ENCODE results near the gene EYA2.

The EYA2 gene

GRCh38 chr20:47029845-47030244 is 135.2 kb downstream of the EYA2 start:
- Histone ChIP-seq H4K20me1 (no peaks in the 10 kb centered on the region), H3K9me3 (peaks cover 19% of the 10 kb centered on the region), H3K9ac (no peak overlapping the region), H3K4me1 (peaks cover 23% of the 10 kb centered on the region), H3K4me2 (no peak overlapping the region), H3K27ac (no peak overlapping the region), H3K36me3 (no peaks in the 10 kb centered on the region), H3K27me3 (no peaks in the 10 kb centered on the region), H3K4me3 (no peak overlapping the region)
- no peak for TF ChIP-seq Cebpa-rat (IDR thresholded peaks at IDR 0.05)

DNA sequence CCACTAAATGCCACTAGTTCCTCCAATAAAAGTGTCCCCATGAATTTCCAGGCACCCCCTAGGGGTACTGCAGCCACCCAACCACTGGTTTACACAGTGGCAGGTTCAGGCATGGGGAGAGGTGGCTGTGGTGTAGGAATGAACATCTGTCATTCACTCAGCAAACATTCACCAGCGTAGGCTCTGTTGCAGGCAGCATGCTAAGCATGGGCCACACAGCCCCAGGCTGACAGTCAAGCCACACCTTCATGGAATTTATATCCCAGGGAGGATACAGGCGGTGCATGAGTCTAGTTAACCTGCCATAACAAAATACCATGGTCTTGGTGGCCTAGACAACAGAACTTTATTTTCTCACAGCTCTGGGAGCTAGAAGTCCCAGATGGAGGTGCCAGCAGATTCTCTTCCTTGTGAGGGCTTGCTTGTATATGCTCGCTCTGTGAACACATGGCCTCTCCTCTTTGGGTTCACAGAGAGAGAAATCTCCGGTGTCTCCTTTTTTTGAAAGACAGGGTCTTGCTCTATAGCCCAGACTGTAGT is 135.7 kb downstream of the EYA2 start:
- H3K9me3 ChIP-seq = peaks cover 19% of the 10 kb centered on the region
- H3K4me3 ChIP-seq = no peak overlapping the region
- no peak for TF ChIP-seq Cebpa-rat (IDR thresholded peaks at IDR 0.05)
- no peaks in the 10 kb centered on the region for H3K27me3 ChIP-seq
- H4K20me1 ChIP-seq = no peaks in the 10 kb centered on the region
- H3K9ac ChIP-seq = no peak overlapping the region
- no peaks in the 10 kb centered on the region for H3K36me3 ChIP-seq
- H3K4me1 ChIP-seq = peaks cover 18% of the 10 kb centered on the region
- peak overlapping the region; percentile 20; the same call in 1 of the 2 replicates for H3K4me2 ChIP-seq
- no peak overlapping the region for H3K27ac ChIP-seq

DNA sequence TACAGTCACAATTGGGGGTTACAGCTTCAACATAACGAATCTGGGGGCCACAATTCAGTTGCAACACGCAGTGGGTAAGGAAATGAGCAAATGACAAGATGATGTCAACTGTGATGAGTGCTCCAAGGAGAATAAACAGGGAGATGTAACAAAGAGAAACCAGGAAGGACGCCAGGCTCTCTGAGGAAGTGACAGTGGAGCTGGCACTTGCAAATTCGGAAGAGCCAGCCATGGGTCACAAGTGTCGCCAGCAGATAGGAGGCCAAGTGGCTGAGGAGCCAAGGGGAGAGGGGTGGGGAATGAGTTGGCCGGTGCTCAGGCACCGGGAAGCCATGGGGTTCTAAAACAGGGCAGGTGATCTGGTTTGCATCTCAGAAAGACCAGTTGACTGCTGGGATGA is 136.4 kb downstream of the EYA2 start:
- no peak overlapping the region for H3K27ac ChIP-seq
- peaks cover 19% of the 10 kb centered on the region for H3K9me3 ChIP-seq
- no peaks in the 10 kb centered on the region for H4K20me1 ChIP-seq
- peaks cover 11% of the 10 kb centered on the region for H3K4me1 ChIP-seq
- H3K4me2 ChIP-seq = peak overlapping the region; percentile 20
- H3K36me3 ChIP-seq = no peaks in the 10 kb centered on the region
- H3K4me3 ChIP-seq = no peak overlapping the region
- H3K9ac ChIP-seq = no peak overlapping the region
- H3K27me3 ChIP-seq = no peaks in the 10 kb centered on the region
- TF ChIP-seq Cebpa-rat (IDR thresholded peaks at IDR 0.05) = no peak

GRCh38 chr20:47031821-47032220 is 137.2 kb downstream of the EYA2 start:
- no peak for TF ChIP-seq Cebpa-rat (IDR thresholded peaks at IDR 0.05)
- Histone ChIP-seq H3K27ac (no peak overlapping the region), H3K36me3 (no peaks in the 10 kb centered on the region), H3K4me3 (no peak overlapping the region), H3K4me2 (no peak overlapping the region), H3K27me3 (no peaks in the 10 kb centered on the region), H3K9ac (no peak overlapping the region), H4K20me1 (no peaks in the 10 kb centered on the region), H3K4me1 (peaks cover 9% of the 10 kb centered on the region), H3K9me3 (peaks cover 19% of the 10 kb centered on the region)

DNA sequence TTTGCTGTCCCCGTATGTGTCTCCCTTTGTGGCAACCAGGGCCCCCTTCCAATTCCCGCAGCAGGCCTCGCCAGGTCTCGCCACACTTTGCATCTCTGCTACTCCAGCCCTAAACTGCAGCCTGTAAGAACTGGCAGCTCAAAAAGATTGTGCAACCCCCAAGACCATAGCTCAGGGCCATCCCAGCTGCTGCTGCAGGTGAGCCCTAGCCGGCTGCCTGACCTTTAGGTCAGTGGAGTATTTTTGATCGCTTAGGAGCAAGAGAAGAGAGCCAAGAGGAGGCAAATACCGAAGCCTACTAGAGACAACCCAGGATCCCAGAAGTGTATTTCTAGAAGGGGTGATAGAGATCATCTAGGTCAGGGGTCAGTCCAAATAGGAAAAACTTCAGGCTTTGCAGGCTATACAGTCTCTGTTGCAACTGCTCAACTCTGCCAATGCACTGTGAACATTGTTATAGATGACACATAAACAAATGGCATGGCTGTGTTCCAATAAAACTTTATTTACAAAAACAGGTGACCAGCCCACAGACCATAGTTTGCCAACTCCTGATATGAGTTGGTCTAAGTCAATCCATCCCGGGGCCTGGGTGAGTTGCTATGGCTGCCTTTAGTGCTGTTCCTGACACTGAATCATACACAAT is 138.4 kb downstream of the EYA2 start:
- H3K36me3 ChIP-seq = no peaks in the 10 kb centered on the region
- no peak for TF ChIP-seq Cebpa-rat (IDR thresholded peaks at IDR 0.05)
- H3K4me2 ChIP-seq = no peak overlapping the region
- H3K27me3 ChIP-seq = no peaks in the 10 kb centered on the region
- H3K4me1 ChIP-seq = peaks cover 9% of the 10 kb centered on the region
- H3K9ac ChIP-seq = no peak overlapping the region
- H3K27ac ChIP-seq = no peak overlapping the region
- peaks cover 16% of the 10 kb centered on the region for H3K9me3 ChIP-seq
- H3K4me3 ChIP-seq = no peak overlapping the region
- no peaks in the 10 kb centered on the region for H4K20me1 ChIP-seq

DNA sequence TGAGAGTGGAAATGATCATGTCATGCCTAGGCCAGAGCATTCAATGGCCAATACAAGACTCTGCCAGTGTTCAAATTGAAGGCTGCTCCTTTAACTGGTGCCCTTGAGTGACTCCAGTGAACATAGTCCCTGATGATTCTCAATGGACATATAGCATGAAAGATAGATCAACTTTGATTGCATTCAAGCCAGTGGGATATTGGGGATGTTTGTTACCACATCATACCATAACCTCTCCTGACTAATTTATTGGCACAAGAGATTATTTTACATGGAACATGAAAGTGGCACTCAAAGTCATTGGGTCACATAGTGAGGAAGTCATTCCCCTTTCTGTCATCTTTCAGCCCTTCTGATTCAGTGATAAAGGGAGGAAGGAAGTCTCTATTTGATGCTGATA is 139.0 kb downstream of the EYA2 start:
- no peaks in the 10 kb centered on the region for H3K36me3 ChIP-seq
- no peak overlapping the region for H3K4me2 ChIP-seq
- H3K4me3 ChIP-seq = no peak overlapping the region
- peaks cover 10% of the 10 kb centered on the region for H3K9me3 ChIP-seq
- H3K9ac ChIP-seq = no peak overlapping the region
- H3K4me1 ChIP-seq = peaks cover 11% of the 10 kb centered on the region
- no peak overlapping the region for H3K27ac ChIP-seq
- H3K27me3 ChIP-seq = no peaks in the 10 kb centered on the region
- H4K20me1 ChIP-seq = no peaks in the 10 kb centered on the region
- TF ChIP-seq Cebpa-rat (IDR thresholded peaks at IDR 0.05) = no peak

GRCh38 chr20:47035026-47035590 is 140.5 kb downstream of the EYA2 start:
- H3K9ac ChIP-seq = no peak overlapping the region
- no peaks in the 10 kb centered on the region for H4K20me1 ChIP-seq
- no peak overlapping the region for H3K27ac ChIP-seq
- no peaks in the 10 kb centered on the region for H3K36me3 ChIP-seq
- H3K4me1 ChIP-seq = peaks cover 16% of the 10 kb centered on the region
- TF ChIP-seq Cebpa-rat (IDR thresholded peaks at IDR 0.05) = no peak
- H3K4me2 ChIP-seq = no peak overlapping the region
- H3K9me3 ChIP-seq = 0 out of 2 replicates have a peak, but pooled peaks cover 4% of the 10 kb centered on the region
- no peaks in the 10 kb centered on the region for H3K27me3 ChIP-seq
- H3K4me3 ChIP-seq = no peak overlapping the region

DNA sequence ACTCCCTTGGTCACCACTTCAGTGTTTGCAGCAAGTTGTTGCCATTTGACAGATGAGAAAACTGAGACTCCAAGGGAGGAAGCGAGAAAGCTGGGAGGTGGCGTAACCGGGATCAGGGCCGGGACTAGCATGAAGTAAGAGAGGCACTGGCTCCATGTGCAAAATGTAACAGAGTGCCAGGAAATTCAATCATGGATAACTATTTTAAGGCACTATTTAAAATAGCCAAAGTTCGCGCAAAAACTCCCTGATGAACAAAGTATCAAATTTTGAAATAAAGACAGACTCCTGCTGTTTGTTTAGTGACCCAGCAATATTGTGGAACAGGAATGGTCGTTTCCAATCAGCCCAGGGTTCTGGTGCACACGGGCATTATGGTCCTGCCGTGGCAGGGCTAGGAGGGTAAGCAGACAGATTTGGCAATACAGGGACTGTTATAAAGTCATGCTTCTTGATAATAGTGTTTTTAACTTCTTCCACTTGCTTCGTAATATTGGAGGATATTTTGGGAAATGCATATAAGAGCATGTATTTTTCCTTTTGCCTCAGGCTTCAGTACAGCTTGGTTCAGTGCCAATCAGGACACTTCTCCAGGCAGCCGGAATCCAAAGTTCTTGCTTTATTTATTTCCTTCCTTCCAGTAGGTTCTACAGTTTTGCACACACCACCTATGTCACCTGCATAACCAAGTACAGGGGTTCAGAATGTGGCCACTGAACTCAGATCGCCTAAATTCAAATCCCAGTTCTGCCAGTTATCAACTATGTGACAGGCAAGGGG is 141.6 kb downstream of the EYA2 start:
- Histone ChIP-seq H4K20me1 (no peaks in the 10 kb centered on the region), H3K36me3 (no peaks in the 10 kb centered on the region), H3K4me2 (no peak overlapping the region), H3K9ac (no peak overlapping the region), H3K27me3 (no peaks in the 10 kb centered on the region), H3K27ac (no peak overlapping the region), H3K9me3 (0 out of 2 replicates have a peak, but pooled peaks cover 4% of the 10 kb centered on the region), H3K4me3 (no peak overlapping the region), H3K4me1 (peaks cover 19% of the 10 kb centered on the region)
- no peak for TF ChIP-seq Cebpa-rat (IDR thresholded peaks at IDR 0.05)

GRCh38 chr20:47038566-47039560 is 144.2 kb downstream of the EYA2 start:
- H3K4me1 ChIP-seq = peaks cover 17% of the 10 kb centered on the region
- no peaks in the 10 kb centered on the region for H3K27me3 ChIP-seq
- no peak overlapping the region for H3K27ac ChIP-seq
- H3K36me3 ChIP-seq = no peaks in the 10 kb centered on the region
- no peak for TF ChIP-seq Cebpa-rat (IDR thresholded peaks at IDR 0.05)
- 0 out of 2 replicates have a peak, but pooled peaks cover 4% of the 10 kb centered on the region for H3K9me3 ChIP-seq
- H4K20me1 ChIP-seq = no peaks in the 10 kb centered on the region
- H3K4me2 ChIP-seq = peak overlapping the region; percentile 17; the same call in 1 of the 2 replicates
- no peak overlapping the region for H3K4me3 ChIP-seq
- no peak overlapping the region for H3K9ac ChIP-seq
